ENCODE results near the gene BMP6. TPM values are rescaled to one million over a fixed set of nuclear protein-coding genes. Genes with fewer than 3 reads are reported as not detected.

Gene BMP6
- total and polyA plus RNA-seq, 11 donors, result 1.1 to 5.1 (median 2.7) TPM

DNA sequence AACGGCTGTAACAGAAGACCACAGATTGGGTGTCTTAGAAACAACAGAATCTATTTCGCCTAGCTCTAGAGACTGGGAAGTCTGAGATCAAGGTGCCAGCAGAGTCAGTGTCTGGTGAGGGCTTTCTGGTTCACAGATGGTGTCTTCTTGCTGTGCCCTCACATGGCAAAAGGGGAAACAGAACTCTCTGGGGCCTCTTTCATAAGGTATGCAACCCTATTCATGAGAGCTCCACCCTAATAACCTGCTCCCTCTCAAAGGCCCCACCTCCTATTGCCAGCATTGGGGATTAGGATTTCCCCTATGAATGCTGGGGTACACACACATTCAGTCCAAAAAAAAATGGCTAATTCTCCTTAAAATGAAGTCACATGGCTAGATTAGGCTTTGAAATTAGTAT is 174.7 kb downstream of the BMP6 start:
- H3K27ac ChIP-seq, result no peak overlapping the region
- DNase-seq, result no peak
- H3K36me3 ChIP-seq, result peaks cover 0 to 91% (median 89%) of the 10 kb centered on the region in 9 donors
- no peak for TF ChIP-seq POLR2A (IDR thresholded peaks at IDR 0.05)
- TF ChIP-seq, protein P1, sequence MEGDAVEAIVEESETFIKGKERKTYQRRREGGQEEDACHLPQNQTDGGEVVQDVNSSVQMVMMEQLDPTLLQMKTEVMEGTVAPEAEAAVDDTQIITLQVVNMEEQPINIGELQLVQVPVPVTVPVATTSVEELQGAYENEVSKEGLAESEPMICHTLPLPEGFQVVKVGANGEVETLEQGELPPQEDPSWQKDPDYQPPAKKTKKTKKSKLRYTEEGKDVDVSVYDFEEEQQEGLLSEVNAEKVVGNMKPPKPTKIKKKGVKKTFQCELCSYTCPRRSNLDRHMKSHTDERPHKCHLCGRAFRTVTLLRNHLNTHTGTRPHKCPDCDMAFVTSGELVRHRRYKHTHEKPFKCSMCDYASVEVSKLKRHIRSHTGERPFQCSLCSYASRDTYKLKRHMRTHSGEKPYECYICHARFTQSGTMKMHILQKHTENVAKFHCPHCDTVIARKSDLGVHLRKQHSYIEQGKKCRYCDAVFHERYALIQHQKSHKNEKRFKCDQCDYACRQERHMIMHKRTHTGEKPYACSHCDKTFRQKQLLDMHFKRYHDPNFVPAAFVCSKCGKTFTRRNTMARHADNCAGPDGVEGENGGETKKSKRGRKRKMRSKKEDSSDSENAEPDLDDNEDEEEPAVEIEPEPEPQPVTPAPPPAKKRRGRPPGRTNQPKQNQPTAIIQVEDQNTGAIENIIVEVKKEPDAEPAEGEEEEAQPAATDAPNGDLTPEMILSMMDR (IDR thresholded peaks at IDR 0.05), result no peak
- H3K27me3 ChIP-seq, result no peaks in the 10 kb centered on the region
- intact Hi-C loops (cut with DNase I), result loop anchor here in 3 of 10 donors (10.0 kb wide), 2 partner anchors 94 to 164 kb away; partner anchors contain the start of gene BLOC1S5 (in 2 of the 3)
- ATAC-seq, result no peak
- 75 to 94% (median 88%) methylated on average over 2 of the region's 2 CpGs for WGBS, 4 donors
- H3K4me3 ChIP-seq, result no peak overlapping the region
- no peaks in the 10 kb centered on the region for H3K9me3 ChIP-seq
- H3K4me1 ChIP-seq, result peaks cover 0 to 24% (median 11%) of the 10 kb centered on the region in 12 donors

DNA sequence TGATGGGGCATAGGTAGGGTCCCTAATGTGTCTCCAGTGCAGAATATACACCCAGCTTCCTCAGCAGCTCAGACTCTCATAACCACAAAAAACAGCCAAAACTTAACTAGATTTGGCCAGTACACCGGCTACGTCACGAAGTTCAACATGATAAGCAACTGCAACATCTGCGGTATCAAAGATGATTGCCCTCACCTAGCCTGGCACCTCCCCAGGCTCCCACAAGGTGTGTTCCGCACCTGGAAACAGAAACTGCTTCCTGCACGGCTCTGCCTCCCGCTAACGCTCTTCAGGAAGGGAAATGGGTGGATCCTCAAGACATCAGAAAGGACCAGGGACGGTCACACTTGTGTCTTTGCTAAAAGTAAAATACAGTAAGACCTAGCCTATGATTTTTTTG is 175.2 kb downstream of the BMP6 start:
- peaks cover 0 to 87% (median 84%) of the 10 kb centered on the region in 9 donors for H3K36me3 ChIP-seq
- ATAC-seq (no peak), DNase-seq (no peak)
- intact Hi-C loops (cut with DNase I), result loop anchor here in 3 of 10 donors (10.0 kb wide), 2 partner anchors 94 to 164 kb away; partner anchors contain the start of gene BLOC1S5 (in 2 of the 3)
- no peak overlapping the region for H3K4me3 ChIP-seq
- no peaks in the 10 kb centered on the region for H3K9me3 ChIP-seq
- WGBS, 4 donors, result 87 to 96% (median 93%) methylated on average over 9 of the region's 9 CpGs
- peaks cover 0 to 25% (median 11%) of the 10 kb centered on the region in 12 donors for H3K4me1 ChIP-seq
- no peaks in the 10 kb centered on the region for H3K27me3 ChIP-seq
- H3K27ac ChIP-seq, result no peak overlapping the region
- TF ChIP-seq, protein P1 (IDR thresholded peaks at IDR 0.05), result no peak
- TF ChIP-seq POLR2A (IDR thresholded peaks at IDR 0.05), result no peak

DNA sequence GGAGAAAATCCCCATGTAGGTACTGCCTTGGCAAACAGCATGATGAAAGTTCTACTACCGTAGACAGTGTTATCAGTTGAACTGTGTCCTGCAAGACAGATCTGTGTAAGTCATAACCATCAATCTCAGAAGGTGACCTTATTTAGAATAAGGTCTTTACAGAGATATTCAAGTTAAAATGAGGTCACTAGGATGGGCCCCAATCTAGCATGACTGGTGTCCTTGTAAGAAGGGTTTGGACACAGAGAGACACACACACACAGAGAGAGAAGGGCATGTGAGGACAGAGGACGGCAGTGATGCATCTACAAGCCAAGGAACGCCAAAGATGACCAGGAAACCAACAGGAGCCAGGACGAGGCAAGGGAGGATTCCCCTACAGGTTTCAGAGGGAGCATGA is 175.9 kb downstream of the BMP6 start:
- no peaks in the 10 kb centered on the region for H3K27me3 ChIP-seq
- no peak overlapping the region for H3K4me3 ChIP-seq
- TF ChIP-seq POLR2A (IDR thresholded peaks at IDR 0.05), result no peak
- TF ChIP-seq, protein P1 (IDR thresholded peaks at IDR 0.05), result no peak
- peaks cover 0 to 80% (median 77%) of the 10 kb centered on the region in 9 donors for H3K36me3 ChIP-seq
- no peak overlapping the region for H3K27ac ChIP-seq
- 70 to 82% (median 76%) methylated on average over 4 of the region's 4 CpGs for WGBS, 4 donors
- intact Hi-C loops (cut with DNase I), result loop anchor here in 3 of 10 donors (10.0 kb wide), 2 partner anchors 93 to 163 kb away; partner anchors contain the start of gene BLOC1S5 (in 2 of the 3)
- ATAC-seq (no peak), DNase-seq (no peak)
- no peaks in the 10 kb centered on the region for H3K9me3 ChIP-seq
- H3K4me1 ChIP-seq, result peaks cover 0 to 27% (median 12%) of the 10 kb centered on the region in 12 donors

DNA sequence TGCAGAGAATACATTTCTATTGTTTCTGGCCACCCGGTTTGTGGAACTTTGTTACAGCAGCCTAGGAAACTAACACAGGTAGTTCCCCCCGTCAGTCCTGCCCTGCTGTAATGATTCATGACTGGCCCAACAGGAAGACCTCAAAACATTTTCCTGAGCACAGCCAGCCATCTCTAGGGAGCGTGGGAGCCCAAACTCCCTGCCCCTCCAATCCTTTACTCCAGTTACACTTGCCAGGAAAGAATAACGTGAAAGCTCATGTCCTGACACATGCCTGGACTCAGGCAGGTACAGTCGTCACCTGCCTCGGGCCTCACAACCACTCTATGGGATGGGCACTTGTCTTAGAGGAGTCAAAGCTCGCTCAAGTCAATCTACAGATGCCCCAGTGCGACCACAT is 176.3 kb downstream of the BMP6 start:
- Histone ChIP-seq H3K9me3 (no peaks in the 10 kb centered on the region), H3K4me3 (no peak overlapping the region), H3K27me3 (no peaks in the 10 kb centered on the region), H3K27ac (no peak overlapping the region), H3K36me3 (peaks cover 0 to 75% (median 73%) of the 10 kb centered on the region in 9 donors), H3K4me1 (peaks cover 0 to 27% (median 13%) of the 10 kb centered on the region in 12 donors)
- intact Hi-C loops (cut with DNase I), result loop anchor here in 3 of 10 donors (10.0 kb wide), 2 partner anchors 93 to 163 kb away; partner anchors contain the start of gene BLOC1S5 (in 2 of the 3)
- ATAC-seq, result no peak
- WGBS, 4 donors, result 83 to 94% (median 87%) methylated on average over 8 of the region's 8 CpGs
- DNase-seq, result no peak
- TF ChIP-seq, protein P1 (IDR thresholded peaks at IDR 0.05), result no peak
- no peak for TF ChIP-seq POLR2A (IDR thresholded peaks at IDR 0.05)

Measured in heart left ventricle (tissue), 16 donors.